Chondrocyte (in vitro differentiated cells): ENCODE measurements around the gene TNFRSF8. TPM values are rescaled to one million over a fixed set of nuclear protein-coding genes. Genes with fewer than 3 reads are reported as not detected.

Source experiments
- DNase-seq: peaks from one replicate; pipeline ENCODE4 v3.0.0; 2021; ENCODE audit warnings: mixed read lengths, low spot score
- H3K27ac Mint-ChIP-seq: one replicate; pipeline ENCODE4 v1.8.0; 2021; ENCODE audit warnings: mild to moderate bottlenecking, moderate library complexity, mixed read lengths; ENCODE audit not compliant: unreplicated experiment
- H3K27me3 Mint-ChIP-seq: 2 replicates; pipeline ENCODE4 v1.8.0; 2021; ENCODE audit warnings: low read depth, mixed read lengths
- H3K36me3 Mint-ChIP-seq: 2 replicates; pipeline ENCODE4 v1.8.0; 2021; ENCODE audit warnings: low read depth, mixed read lengths
- H3K4me1 Mint-ChIP-seq: 2 replicates; pipeline ENCODE4 v1.8.0; 2021; ENCODE audit warnings: low read depth, mild to moderate bottlenecking, mixed read lengths
- H3K4me3 Mint-ChIP-seq: one replicate; pipeline ENCODE4 v1.8.0; 2021; ENCODE audit warnings: mild to moderate bottlenecking, moderate library complexity, mixed read lengths; ENCODE audit not compliant: unreplicated experiment
- H3K9me3 Mint-ChIP-seq: 2 replicates; pipeline ENCODE4 v1.8.0; 2021; ENCODE audit warnings: low read depth, mixed read lengths
- CTCF ChIP-seq: fragments of 200-600 bp; sonication (generic); IDR thresholded peaks from 2 replicates; pipeline ENCODE4 v1.5.0; 2021; ENCODE audit warnings: antibody characterized with exemption, mild to moderate bottlenecking, moderate library complexity
- total RNA-seq: library from RNA; stranded (reverse); gene quantifications from 3 replicates; pipeline ENCODE4 v1.2.1, GENCODE V29; 2021

The TNFRSF8 gene
- total RNA-seq, 1 donor from 2014 or later, result not detected

DNA sequence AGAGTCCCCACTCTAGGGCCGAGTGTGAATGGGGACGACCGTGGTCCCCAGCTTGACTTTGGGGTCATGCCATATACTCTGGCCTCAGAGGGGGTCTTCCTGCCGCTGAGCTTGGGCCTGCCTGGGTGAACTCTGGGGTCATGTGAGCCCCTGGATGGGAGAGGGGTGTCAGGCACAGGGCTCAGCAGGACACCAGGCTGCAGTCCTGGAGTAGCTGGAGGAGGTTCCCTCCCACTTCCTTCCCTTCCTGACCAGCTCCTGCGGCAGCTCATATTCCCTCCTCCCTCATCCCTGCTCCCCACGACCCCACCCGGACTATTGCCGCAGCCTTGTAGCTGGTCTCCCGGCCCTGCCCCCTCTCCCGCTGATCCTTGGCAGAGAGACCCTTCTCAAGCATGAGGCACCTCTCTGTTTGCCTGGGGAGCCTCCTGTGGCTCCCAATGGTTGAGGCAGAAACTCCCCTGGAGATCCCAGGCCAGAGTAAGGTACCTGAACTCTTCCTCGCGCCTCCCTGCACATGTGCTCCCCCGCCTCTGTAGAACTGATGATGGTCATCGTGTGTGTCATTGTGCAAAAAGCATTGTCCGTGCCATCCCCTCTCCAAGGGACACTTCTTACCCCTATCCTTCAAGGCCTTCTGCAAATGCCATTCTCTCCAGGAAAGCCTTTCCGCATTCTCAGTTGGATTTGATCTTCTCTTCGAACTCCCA, 105.5 kb downstream of the TNFRSF8 start:
- Mint-ChIP-seq H3K9me3 (no peaks in the 10 kb centered on the region), H3K27me3 (peaks cover 26% of the 10 kb centered on the region), H3K4me3 (no peak overlapping the region), H3K36me3 (peaks cover 2% of the 10 kb centered on the region), H3K4me1 (peaks cover 12% of the 10 kb centered on the region), H3K27ac (no peak overlapping the region)
- no peak for DNase-seq
- no peak for TF ChIP-seq CTCF

GRCh38 chr1:12169442-12170135, 106.5 kb downstream of the TNFRSF8 start:
- peaks cover 2% of the 10 kb centered on the region for H3K36me3 Mint-ChIP-seq
- H3K27ac Mint-ChIP-seq, result no peak overlapping the region
- no peak for TF ChIP-seq CTCF
- peaks cover 12% of the 10 kb centered on the region for H3K4me1 Mint-ChIP-seq
- DNase-seq, result no peak
- peaks cover 22% of the 10 kb centered on the region for H3K27me3 Mint-ChIP-seq
- no peak overlapping the region for H3K4me3 Mint-ChIP-seq
- H3K9me3 Mint-ChIP-seq, result no peaks in the 10 kb centered on the region

- peaks cover 2% of the 10 kb centered on the region for H3K36me3 Mint-ChIP-seq
- H3K4me1 Mint-ChIP-seq, result peaks cover 12% of the 10 kb centered on the region
- no peak overlapping the region for H3K4me3 Mint-ChIP-seq
- H3K27ac Mint-ChIP-seq, result no peak overlapping the region
- peaks cover 22% of the 10 kb centered on the region for H3K27me3 Mint-ChIP-seq
- H3K9me3 Mint-ChIP-seq, result no peaks in the 10 kb centered on the region
- no peak for TF ChIP-seq CTCF
- no peak for DNase-seq
Observed at GRCh38 chr1:12170263-12170671, 107.2 kb downstream of the TNFRSF8 start.

- no peak for DNase-seq
- Mint-ChIP-seq H3K27ac (no peak overlapping the region), H3K4me1 (peaks cover 8% of the 10 kb centered on the region), H3K4me3 (no peak overlapping the region), H3K9me3 (no peaks in the 10 kb centered on the region), H3K36me3 (peaks cover 2% of the 10 kb centered on the region), H3K27me3 (peaks cover 19% of the 10 kb centered on the region)
- TF ChIP-seq CTCF, result no peak
Observed at GRCh38 chr1:12171206-12172041, 108.3 kb downstream of the TNFRSF8 start.
